ENCODE data around the gene ARMC2.

Gene ARMC2

GRCh38 chr6:108877046-108877751 is 29.0 kb downstream of the ARMC2 start:
- Histone ChIP-seq H3K36me3 (ENCODE audit: insufficient read depth, low read length) (no peaks in the 10 kb centered on the region), H3K27ac (ENCODE audit: low read depth, low read length, poor library complexity, severe bottlenecking) (no peak overlapping the region), H3K4me1 (ENCODE audit: insufficient read depth, low read length, severe bottlenecking) (no peaks in the 10 kb centered on the region), H3K9ac (ENCODE audit: low read length) (no peak overlapping the region), H3K27me3 (ENCODE audit: insufficient read depth, low read length) (no peaks in the 10 kb centered on the region), H3K4me3 (ENCODE audit: low read depth, low read length, poor library complexity, severe bottlenecking) (no peak overlapping the region), H3K9me3 (ENCODE audit: low read length) (no peaks in the 10 kb centered on the region), H3K9me2 (ENCODE audit: low read depth, low read length) (no peaks in the 10 kb centered on the region), H3K4me2 (ENCODE audit: low read length) (no peak overlapping the region), H3K79me2 (ENCODE audit: insufficient read depth, low read length) (no peaks in the 10 kb centered on the region), H4K20me1 (ENCODE audit: insufficient read depth, low read length) (no peaks in the 10 kb centered on the region), H3F3A (ENCODE audit: insufficient read depth, low read length) (no peaks in the 10 kb centered on the region), H2AFZ (ENCODE audit: low read length) (no peak overlapping the region)
- TF ChIP-seq EZH2 (IDR thresholded peaks at IDR 0.05; ENCODE audit: borderline replicate concordance, low read length) (no peak), CTCF (IDR thresholded peaks at IDR 0.05; ENCODE audit: low read length) (no peak)

- Histone ChIP-seq H3K4me2 (ENCODE audit: low read length) (no peak overlapping the region), H3K36me3 (ENCODE audit: insufficient read depth, low read length) (no peaks in the 10 kb centered on the region), H3K27me3 (ENCODE audit: insufficient read depth, low read length) (no peaks in the 10 kb centered on the region), H4K20me1 (ENCODE audit: insufficient read depth, low read length) (no peaks in the 10 kb centered on the region), H3K9me3 (ENCODE audit: low read length) (no peaks in the 10 kb centered on the region), H3F3A (ENCODE audit: insufficient read depth, low read length) (no peaks in the 10 kb centered on the region), H3K9ac (ENCODE audit: low read length) (no peak overlapping the region), H3K9me2 (ENCODE audit: low read depth, low read length) (no peaks in the 10 kb centered on the region), H2AFZ (ENCODE audit: low read length) (no peak overlapping the region), H3K4me1 (ENCODE audit: insufficient read depth, low read length, severe bottlenecking) (no peaks in the 10 kb centered on the region), H3K79me2 (ENCODE audit: insufficient read depth, low read length) (no peaks in the 10 kb centered on the region), H3K4me3 (ENCODE audit: low read depth, low read length, poor library complexity, severe bottlenecking) (no peak overlapping the region), H3K27ac (ENCODE audit: low read depth, low read length, poor library complexity, severe bottlenecking) (no peak overlapping the region)
- TF ChIP-seq EZH2 (IDR thresholded peaks at IDR 0.05; ENCODE audit: borderline replicate concordance, low read length) (no peak), CTCF (IDR thresholded peaks at IDR 0.05; ENCODE audit: low read length) (no peak)
These were observed 30.7 kb downstream of the ARMC2 start for GRCh38 chr6:108878942-108879341.

GRCh38 chr6:108883172-108883571 is 35.0 kb downstream of the ARMC2 start:
- Histone ChIP-seq H3K27me3 (ENCODE audit: insufficient read depth, low read length) (no peaks in the 10 kb centered on the region), H3K27ac (ENCODE audit: low read depth, low read length, poor library complexity, severe bottlenecking) (no peak overlapping the region), H3K9ac (ENCODE audit: low read length) (no peak overlapping the region), H2AFZ (ENCODE audit: low read length) (no peak overlapping the region), H3K36me3 (ENCODE audit: insufficient read depth, low read length) (no peaks in the 10 kb centered on the region), H3K4me3 (ENCODE audit: low read depth, low read length, poor library complexity, severe bottlenecking) (no peak overlapping the region), H3K4me1 (ENCODE audit: insufficient read depth, low read length, severe bottlenecking) (no peaks in the 10 kb centered on the region), H3K9me3 (ENCODE audit: low read length) (no peaks in the 10 kb centered on the region), H3K79me2 (ENCODE audit: insufficient read depth, low read length) (no peaks in the 10 kb centered on the region), H3F3A (ENCODE audit: insufficient read depth, low read length) (no peaks in the 10 kb centered on the region), H3K9me2 (ENCODE audit: low read depth, low read length) (no peaks in the 10 kb centered on the region), H3K4me2 (ENCODE audit: low read length) (no peak overlapping the region), H4K20me1 (ENCODE audit: insufficient read depth, low read length) (no peaks in the 10 kb centered on the region)
- no peak for TF ChIP-seq CTCF (IDR thresholded peaks at IDR 0.05; ENCODE audit: low read length)
- TF ChIP-seq EZH2 (IDR thresholded peaks at IDR 0.05; ENCODE audit: borderline replicate concordance, low read length), result no peak

Data from OCI-LY1 (cell line).